ENCODE measurements around the gene SAT1. TPM values are rescaled to one million over a fixed set of nuclear protein-coding genes. Genes with fewer than 3 reads are reported as not detected.

SAT1 gene
- total and polyA plus RNA-seq, 10 of the 15 experiments (the other 5 are each of a cell fraction or from before 2014, with no cell fraction given), result 42.2 to 234 (median 60.4) TPM

DNA sequence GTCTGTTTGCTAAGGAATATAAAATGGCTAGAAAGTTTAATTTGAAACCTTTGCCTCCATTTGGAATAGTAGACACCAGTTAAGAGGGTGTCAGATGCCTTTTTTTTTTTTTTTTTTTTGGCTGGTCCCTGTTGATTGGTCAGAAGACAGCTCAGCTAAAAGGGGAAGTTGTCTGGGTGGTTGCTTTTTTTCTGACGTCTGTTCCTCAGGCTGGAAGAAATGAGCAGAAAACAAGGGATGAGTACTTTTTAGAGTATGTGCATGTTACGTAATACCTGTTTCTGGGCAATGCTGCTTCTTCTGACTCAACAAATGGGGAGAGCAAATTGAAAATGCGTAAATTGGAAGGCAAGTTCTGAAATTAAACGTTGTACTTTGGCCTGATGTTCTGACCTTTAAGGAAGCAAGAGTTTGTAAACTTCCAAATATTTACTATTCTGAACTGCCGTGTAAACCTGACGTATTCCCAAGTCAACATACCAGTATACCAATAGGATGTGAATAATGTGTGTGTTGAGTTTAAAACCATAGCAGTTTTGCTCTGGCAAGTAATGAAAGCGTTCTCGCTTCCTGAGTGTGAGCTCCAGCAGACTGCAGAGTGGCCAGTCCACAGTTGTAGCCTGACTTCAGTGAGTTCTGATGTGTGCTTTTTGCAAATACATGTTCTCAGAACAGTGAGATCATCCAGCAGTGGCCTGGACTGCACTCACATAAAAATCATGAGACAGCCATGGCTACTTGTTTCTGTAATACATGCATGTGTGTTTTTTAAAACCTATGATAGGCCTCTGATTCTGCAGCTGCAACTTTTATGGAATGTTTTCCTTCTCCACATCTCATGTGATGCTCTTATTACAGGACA is 1.7 kb downstream of the SAT1 start (continued):
- peak; percentile 50; the same call in 1 of the 2 replicates for TF ChIP-seq POLR2A (IDR thresholded peaks at IDR 0.05; ENCODE audit: low read depth, low read length)
- no peak for TF ChIP-seq KAT2A (conservative IDR thresholded peaks at IDR 0.05; ENCODE audit: control insufficient read depth, low read depth, low read length)
- TF ChIP-seq HCFC1 (IDR thresholded peaks at IDR 0.05; ENCODE audit: low read length), result no peak
- TF ChIP-seq CREM (IDR thresholded peaks at IDR 0.05; ENCODE audit: low read depth), result no peak
- no peak for TF ChIP-seq RCOR1 (conservative IDR thresholded peaks at IDR 0.05; ENCODE audit: low read depth, low read length)
- TF ChIP-seq SREBF1 (IDR thresholded peaks at IDR 0.05; ENCODE audit: low read length), result no peak
- TF ChIP-seq, protein P1, sequence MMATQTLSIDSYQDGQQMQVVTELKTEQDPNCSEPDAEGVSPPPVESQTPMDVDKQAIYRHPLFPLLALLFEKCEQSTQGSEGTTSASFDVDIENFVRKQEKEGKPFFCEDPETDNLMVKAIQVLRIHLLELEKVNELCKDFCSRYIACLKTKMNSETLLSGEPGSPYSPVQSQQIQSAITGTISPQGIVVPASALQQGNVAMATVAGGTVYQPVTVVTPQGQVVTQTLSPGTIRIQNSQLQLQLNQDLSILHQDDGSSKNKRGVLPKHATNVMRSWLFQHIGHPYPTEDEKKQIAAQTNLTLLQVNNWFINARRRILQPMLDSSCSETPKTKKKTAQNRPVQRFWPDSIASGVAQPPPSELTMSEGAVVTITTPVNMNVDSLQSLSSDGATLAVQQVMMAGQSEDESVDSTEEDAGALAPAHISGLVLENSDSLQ (IDR thresholded peaks at IDR 0.05), result peak; percentile 17; the same call in 1 of the 2 replicates
- TF ChIP-seq SREBF2 (IDR thresholded peaks at IDR 0.05; ENCODE audit: low read length), result no peak

DNA sequence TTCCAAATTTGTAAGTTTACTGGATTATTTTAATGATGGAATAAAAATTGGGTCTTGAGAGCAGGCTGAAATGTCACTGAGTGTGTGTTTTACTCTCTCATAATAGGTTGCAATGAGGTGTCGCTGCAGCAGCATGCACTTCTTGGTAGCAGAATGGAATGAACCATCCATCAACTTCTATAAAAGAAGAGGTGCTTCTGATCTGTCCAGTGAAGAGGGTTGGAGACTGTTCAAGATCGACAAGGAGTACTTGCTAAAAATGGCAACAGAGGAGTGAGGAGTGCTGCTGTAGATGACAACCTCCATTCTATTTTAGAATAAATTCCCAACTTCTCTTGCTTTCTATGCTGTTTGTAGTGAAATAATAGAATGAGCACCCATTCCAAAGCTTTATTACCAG is 2.6 kb downstream of the SAT1 start:
- in situ Hi-C loops (cut with MboI), result no loop called here
- POLR2A ChIA-PET, result no interaction called here

More for the DNA sequence above, 2.6 kb downstream of the SAT1 start:
- Histone ChIP-seq H3K9me3 (replicated peaks; ENCODE audit: control insufficient read depth, insufficient read depth, low read length) (no peaks in the 10 kb centered on the region; the same call in 2 of the 3 replicates), H3K4me2 (ENCODE audit: control insufficient read depth, insufficient read depth) (no peak overlapping the region), H2AFZ (ENCODE audit: control insufficient read depth, low read depth, low read length) (no peak overlapping the region), H4K20me1 (ENCODE audit: control insufficient read depth, insufficient read depth) (no peaks in the 10 kb centered on the region), H3K4me1 (ENCODE audit: control insufficient read depth, insufficient read depth, low read length) (no peaks in the 10 kb centered on the region), H3K36me3 (ENCODE audit: control insufficient read depth in 2 of 2, insufficient read depth in 2 of 2, low read length in 1 of 2) (no peaks in the 10 kb centered on the region), H3K4me3 (no peak overlapping the region), H3K27ac (ENCODE audit: control insufficient read depth, insufficient read depth) (no peak overlapping the region), H3K9ac (ENCODE audit: control insufficient read depth, insufficient read depth, low read length) (no peak overlapping the region), H3K79me2 (ENCODE audit: control insufficient read depth, insufficient read depth, low read length) (peaks cover 9% of the 10 kb centered on the region), H3K27me3 (replicated peaks in 1 of 2; ENCODE audit: control insufficient read depth in 2 of 2, insufficient read depth in 2 of 2, low read length in 1 of 2) (no peaks in the 10 kb centered on the region)
- FAIRE-seq, result no peak
- ChIA-PET CTCF (no interaction called here), SMC1A (ENCODE audit: uncharacterized antibody, unreplicated experiment) (interaction anchor here (6.8 kb wide), 1 partner anchor 116 kb away, joined by 82 read pairs; no protein-coding TSS in a partner anchor), RAD21 (ENCODE audit: unreplicated experiment) (interaction anchor here (5.7 kb wide), 1 partner anchor 116 kb away, joined by 96 read pairs; no protein-coding TSS in a partner anchor)
- no peak for DNase-seq (ENCODE audit: low read depth, low spot score)
- intact Hi-C loops (cut with micrococcal nuclease; ENCODE audit: unreplicated experiment), result loop anchor here (10.0 kb wide), 1 partner anchor 269 kb away; the partner anchor contains the start of gene EIF2S3
- TF ChIP-seq SIN3A (IDR thresholded peaks at IDR 0.05; ENCODE audit: low read depth, low read length) (no peak), CHD1 (IDR thresholded peaks at IDR 0.05; ENCODE audit: low read depth, low read length) (no peak), DPF2 (IDR thresholded peaks at IDR 0.05) (no peak), HDAC6 (IDR thresholded peaks at IDR 0.05; ENCODE audit: unreplicated experiment) (no peak), MEF2A (IDR thresholded peaks at IDR 0.05; ENCODE audit: insufficient read depth, low read depth, low read length) (no peak), HDGF (IDR thresholded peaks at IDR 0.05) (no peak)
- TF ChIP-seq, protein P2, sequence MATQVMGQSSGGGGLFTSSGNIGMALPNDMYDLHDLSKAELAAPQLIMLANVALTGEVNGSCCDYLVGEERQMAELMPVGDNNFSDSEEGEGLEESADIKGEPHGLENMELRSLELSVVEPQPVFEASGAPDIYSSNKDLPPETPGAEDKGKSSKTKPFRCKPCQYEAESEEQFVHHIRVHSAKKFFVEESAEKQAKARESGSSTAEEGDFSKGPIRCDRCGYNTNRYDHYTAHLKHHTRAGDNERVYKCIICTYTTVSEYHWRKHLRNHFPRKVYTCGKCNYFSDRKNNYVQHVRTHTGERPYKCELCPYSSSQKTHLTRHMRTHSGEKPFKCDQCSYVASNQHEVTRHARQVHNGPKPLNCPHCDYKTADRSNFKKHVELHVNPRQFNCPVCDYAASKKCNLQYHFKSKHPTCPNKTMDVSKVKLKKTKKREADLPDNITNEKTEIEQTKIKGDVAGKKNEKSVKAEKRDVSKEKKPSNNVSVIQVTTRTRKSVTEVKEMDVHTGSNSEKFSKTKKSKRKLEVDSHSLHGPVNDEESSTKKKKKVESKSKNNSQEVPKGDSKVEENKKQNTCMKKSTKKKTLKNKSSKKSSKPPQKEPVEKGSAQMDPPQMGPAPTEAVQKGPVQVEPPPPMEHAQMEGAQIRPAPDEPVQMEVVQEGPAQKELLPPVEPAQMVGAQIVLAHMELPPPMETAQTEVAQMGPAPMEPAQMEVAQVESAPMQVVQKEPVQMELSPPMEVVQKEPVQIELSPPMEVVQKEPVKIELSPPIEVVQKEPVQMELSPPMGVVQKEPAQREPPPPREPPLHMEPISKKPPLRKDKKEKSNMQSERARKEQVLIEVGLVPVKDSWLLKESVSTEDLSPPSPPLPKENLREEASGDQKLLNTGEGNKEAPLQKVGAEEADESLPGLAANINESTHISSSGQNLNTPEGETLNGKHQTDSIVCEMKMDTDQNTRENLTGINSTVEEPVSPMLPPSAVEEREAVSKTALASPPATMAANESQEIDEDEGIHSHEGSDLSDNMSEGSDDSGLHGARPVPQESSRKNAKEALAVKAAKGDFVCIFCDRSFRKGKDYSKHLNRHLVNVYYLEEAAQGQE (IDR thresholded peaks at IDR 0.05; ENCODE audit: low read depth, low read length), result no peak
- WGBS (ENCODE audit: insufficient coverage, insufficient replicate concordance, low lambda C conversion rate, missing lambda C conversion rate), result 59% methylated on average over 2 of the region's 2 CpGs
- ATAC-seq, result no peak
- no TSS peak for BruUV-seq (replicated peaks)
